OCI-LY7 (cell line): ENCODE measurements around the gene MYOZ1. TPM values are rescaled to one million over a fixed set of nuclear protein-coding genes. Genes with fewer than 3 reads are reported as not detected.
A peak's percentile ranks its signal among the peaks of the same experiment; 100 is the strongest.

ENCODE experiments used
- BruUV-seq: library from RNA; stranded (reverse); fragments of 400-500 nt; replicated peaks from 2 replicates; lab custom pipeline; 2021; lab: Mats Ljungman, UMichigan
- CTCF ChIA-PET: fragments of 300-600 bp; sonication (Branson Sonifier 250); formaldehyde crosslinking; loops from one replicate; lab custom pipeline; 2022; ENCODE audit warnings: antibody characterized with exemption; ENCODE audit not compliant: unreplicated experiment; lab: Charles Lee
- POLR2A ChIA-PET: fragments of 300-600 bp; sonication (Branson Sonifier 250); formaldehyde crosslinking; loops from one replicate; lab custom pipeline; 2022; ENCODE audit warnings: antibody characterized with exemption; lab: Charles Lee
- DNase-seq: peaks from one replicate; pipeline ENCODE4 v3.0.0-alpha.2; 2015; ENCODE audit warnings: low spot score
- H2AFZ ChIP-seq: fragments of 200-600 bp; sonication (generic), shearing (Covaris generic); 2 replicates; pipeline ENCODE4 v1.6.1; 2014; ENCODE audit warnings: mild to moderate bottlenecking, antibody characterized with exemption, low read length, moderate library complexity
- H3K27ac ChIP-seq: fragments of 200-600 bp; sonication (generic); 2 replicates; pipeline ENCODE4 v1.5.1; 2014; ENCODE audit warnings: mixed run types, low read depth, mild to moderate bottlenecking, moderate library complexity, low read length, inconsistent platforms; ENCODE audit not compliant: poor library complexity, severe bottlenecking
- H3K36me3 ChIP-seq: fragments of 200-600 bp; sonication (generic); 2 replicates; pipeline ENCODE4 v1.6.1; 2014; ENCODE audit warnings: mild to moderate bottlenecking, antibody characterized with exemption, low read length, moderate library complexity, mixed read lengths; ENCODE audit not compliant: insufficient read depth
- H3K4me1 ChIP-seq: fragments of 200-600 bp; sonication (generic); 2 replicates; pipeline ENCODE4 v1.5.1; 2014; ENCODE audit warnings: mild to moderate bottlenecking, low read length; ENCODE audit not compliant: insufficient read depth, poor library complexity, severe bottlenecking
- H3K4me2 ChIP-seq: fragments of 200-600 bp; sonication (generic); 2 replicates; pipeline ENCODE4 v1.6.1; 2014; ENCODE audit warnings: mild to moderate bottlenecking, low read length
- H3K4me3 ChIP-seq: fragments of 200-600 bp; sonication (generic); 2 replicates; pipeline ENCODE4 v1.5.1; 2014; ENCODE audit warnings: mild to moderate bottlenecking, low read depth, low read length; ENCODE audit not compliant: poor library complexity, severe bottlenecking
- H3K79me2 ChIP-seq: fragments of 200-600 bp; sonication (generic); 2 replicates; pipeline ENCODE4 v1.6.1; 2016; ENCODE audit warnings: low read depth, mild to moderate bottlenecking, low read length, moderate library complexity, mixed read lengths; ENCODE audit not compliant: insufficient read depth
- H3K9me2 ChIP-seq: fragments of 200-600 bp; sonication (generic); 2 replicates; pipeline ENCODE4 v1.6.1; 2016; ENCODE audit warnings: mild to moderate bottlenecking, low read length, mixed read lengths; ENCODE audit not compliant: insufficient read depth
- H3K9me3 ChIP-seq: fragments of 200-600 bp; sonication (generic); 2 replicates; pipeline ENCODE4 v1.6.1; 2014; ENCODE audit warnings: mild to moderate bottlenecking, mixed run types, low read length, mixed read lengths
- H4K20me1 ChIP-seq: fragments of 200-600 bp; sonication (generic); 2 replicates; pipeline ENCODE4 v1.6.1; 2014; ENCODE audit warnings: mild to moderate bottlenecking, antibody characterized with exemption, low read length, moderate library complexity, mixed read lengths; ENCODE audit not compliant: insufficient read depth
- EZH2phosphoT487 ChIP-seq: fragments of 200-600 bp; sonication (generic); IDR thresholded peaks from 2 replicates; pipeline ENCODE4 v1.6.1; 2018; ENCODE audit warnings: low read depth, borderline replicate concordance, mild to moderate bottlenecking, mixed run types, antibody characterized with exemption, low read length, moderate library complexity, mixed read lengths
- intact Hi-C: fragments of 100-400 bp; cut with micrococcal nuclease; formaldehyde crosslinking; loops from one replicate; pipeline ENCODE4 v1.10.0; 2022; ENCODE audit not compliant: unreplicated experiment
- total RNA-seq, 2 experiments: library from RNA; depleted of rRNA in 1 of 2; stranded (reverse); fragments of >200 nt in 1 of 2; shearing (Covaris generic) in 1 of 2; gene quantifications; 2 replicates each; pipeline ENCODE4 v1.2.3, GENCODE V29; 2014 to 2022
- TF ChIP-seq, protein P1 (sequence below): fragments of 200-600 bp; sonication (generic); conservative IDR thresholded peaks from 2 replicates; pipeline ENCODE4 v1.5.1; 2014; ENCODE audit warnings: mild to moderate bottlenecking, antibody characterized with exemption, low read length, moderate library complexity, mixed read lengths

Gene MYOZ1
- total RNA-seq, 2 experiments from 2014 or later = not detected

DNA sequence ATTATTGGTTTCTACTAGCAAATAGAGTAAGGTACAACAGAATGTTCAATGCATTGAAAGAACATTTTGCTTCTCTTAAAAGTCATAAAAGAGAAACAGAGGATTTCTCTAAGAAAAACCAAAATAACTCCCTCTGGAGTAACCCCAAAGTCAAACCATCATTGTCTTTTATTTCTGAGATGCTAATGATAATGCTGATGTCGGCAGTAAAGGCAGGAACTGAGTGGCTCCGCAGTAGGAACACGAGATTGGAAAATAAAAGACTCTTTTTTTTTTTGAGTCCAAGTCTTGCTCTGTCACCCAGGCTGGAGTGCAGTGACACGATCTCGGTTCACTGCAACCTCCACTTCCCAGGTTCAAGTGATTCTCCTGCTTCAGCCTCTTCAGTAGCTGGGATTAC, 47.5 kb downstream of the MYOZ1 start:
- no peak overlapping the region for H3K27ac ChIP-seq
- no peaks in the 10 kb centered on the region for H3K9me3 ChIP-seq
- no peak overlapping the region for H3K4me3 ChIP-seq
- no peaks in the 10 kb centered on the region for H4K20me1 ChIP-seq
- H3K4me1 ChIP-seq = peaks cover 17% of the 10 kb centered on the region
- no peak overlapping the region for H3K4me2 ChIP-seq
- H3K36me3 ChIP-seq = no peaks in the 10 kb centered on the region
- POLR2A ChIA-PET = interaction anchor here (0.6 kb wide), 1 partner anchor 17 kb away, joined by 4 read pairs; no protein-coding TSS in a partner anchor
- CTCF ChIA-PET = no interaction called here
- intact Hi-C loops = no loop called here
- no peaks in the 10 kb centered on the region for H3K79me2 ChIP-seq
- TF ChIP-seq, protein P1, sequence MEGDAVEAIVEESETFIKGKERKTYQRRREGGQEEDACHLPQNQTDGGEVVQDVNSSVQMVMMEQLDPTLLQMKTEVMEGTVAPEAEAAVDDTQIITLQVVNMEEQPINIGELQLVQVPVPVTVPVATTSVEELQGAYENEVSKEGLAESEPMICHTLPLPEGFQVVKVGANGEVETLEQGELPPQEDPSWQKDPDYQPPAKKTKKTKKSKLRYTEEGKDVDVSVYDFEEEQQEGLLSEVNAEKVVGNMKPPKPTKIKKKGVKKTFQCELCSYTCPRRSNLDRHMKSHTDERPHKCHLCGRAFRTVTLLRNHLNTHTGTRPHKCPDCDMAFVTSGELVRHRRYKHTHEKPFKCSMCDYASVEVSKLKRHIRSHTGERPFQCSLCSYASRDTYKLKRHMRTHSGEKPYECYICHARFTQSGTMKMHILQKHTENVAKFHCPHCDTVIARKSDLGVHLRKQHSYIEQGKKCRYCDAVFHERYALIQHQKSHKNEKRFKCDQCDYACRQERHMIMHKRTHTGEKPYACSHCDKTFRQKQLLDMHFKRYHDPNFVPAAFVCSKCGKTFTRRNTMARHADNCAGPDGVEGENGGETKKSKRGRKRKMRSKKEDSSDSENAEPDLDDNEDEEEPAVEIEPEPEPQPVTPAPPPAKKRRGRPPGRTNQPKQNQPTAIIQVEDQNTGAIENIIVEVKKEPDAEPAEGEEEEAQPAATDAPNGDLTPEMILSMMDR = no peak
- no peak for TF ChIP-seq EZH2phosphoT487
- no peak for DNase-seq
- H3K9me2 ChIP-seq = no peaks in the 10 kb centered on the region
- no TSS peak for BruUV-seq
- no peak overlapping the region for H2AFZ ChIP-seq

DNA sequence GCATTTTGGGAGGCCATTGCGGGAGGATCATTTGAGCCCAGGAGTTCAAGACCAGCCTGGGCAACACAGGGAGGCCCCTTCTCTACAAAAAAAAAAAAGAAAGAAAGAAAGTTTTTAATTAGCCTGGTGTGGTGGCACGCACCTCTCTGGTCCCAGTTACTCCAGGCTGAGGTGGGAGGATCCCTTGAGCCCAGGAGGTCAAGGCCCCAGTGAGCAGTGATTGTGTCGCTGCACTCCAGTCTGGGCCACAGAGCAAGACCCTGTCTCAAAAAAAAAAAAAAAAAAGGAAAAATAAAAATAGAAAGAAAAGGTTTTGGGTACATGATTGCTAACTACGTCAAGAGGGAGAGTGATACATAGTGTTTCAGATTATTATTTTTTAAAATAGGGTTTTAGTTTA, 48.2 kb downstream of the MYOZ1 start:
- CTCF ChIA-PET = no interaction called here
- Histone ChIP-seq H3K36me3 (no peaks in the 10 kb centered on the region), H3K27ac (no peak overlapping the region), H3K4me2 (no peak overlapping the region), H3K4me3 (no peak overlapping the region), H3K9me3 (no peaks in the 10 kb centered on the region), H4K20me1 (no peaks in the 10 kb centered on the region), H3K9me2 (no peaks in the 10 kb centered on the region), H3K79me2 (no peaks in the 10 kb centered on the region), H2AFZ (no peak overlapping the region), H3K4me1 (peaks cover 17% of the 10 kb centered on the region)
- no TSS peak for BruUV-seq
- POLR2A ChIA-PET = interaction anchor here (0.6 kb wide), 1 partner anchor 75 kb away, joined by 3 read pairs; no protein-coding TSS in a partner anchor
- intact Hi-C loops = no loop called here
- TF ChIP-seq, protein P1 = no peak
- TF ChIP-seq EZH2phosphoT487 = no peak
- DNase-seq = no peak

DNA sequence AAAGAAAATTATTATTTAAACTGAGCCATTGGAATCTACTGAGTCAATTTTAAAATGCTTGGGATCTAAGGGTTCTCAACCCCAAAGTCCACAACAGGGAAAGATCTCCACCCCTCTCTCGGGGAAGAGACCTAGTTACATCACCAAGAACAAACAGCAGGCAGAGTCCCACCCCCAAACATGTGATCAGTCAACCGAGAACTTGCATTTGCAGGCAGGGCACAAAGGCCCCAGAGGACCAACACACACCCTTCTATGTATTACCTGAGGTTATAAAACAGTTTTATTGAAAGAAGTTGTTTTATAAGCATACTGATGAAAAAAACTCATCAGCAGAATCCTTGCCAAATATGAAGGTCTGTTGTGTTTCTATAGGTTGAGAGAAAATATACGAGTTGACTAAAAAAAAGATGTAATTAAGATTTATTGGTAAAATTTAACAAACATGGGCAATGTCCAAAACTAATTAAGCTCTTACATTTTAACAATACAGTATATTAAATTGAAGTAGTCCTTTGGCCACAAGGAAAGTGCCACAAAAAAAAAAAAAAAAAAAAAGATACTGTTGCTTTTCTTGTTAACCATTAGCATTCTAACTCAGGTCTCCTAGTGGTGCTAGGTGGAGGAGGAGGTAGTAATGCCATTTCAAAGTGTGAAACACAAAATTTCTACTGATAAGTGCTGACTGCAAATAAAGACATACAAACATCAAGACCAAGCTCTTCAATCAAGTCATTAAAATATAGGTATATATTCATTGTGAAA, 49.2 kb downstream of the MYOZ1 start:
- Histone ChIP-seq H3K9me3 (no peaks in the 10 kb centered on the region), H3K9me2 (no peaks in the 10 kb centered on the region), H4K20me1 (no peaks in the 10 kb centered on the region), H3K27ac (no peak overlapping the region), H3K36me3 (no peaks in the 10 kb centered on the region), H3K79me2 (no peaks in the 10 kb centered on the region), H3K4me3 (peak overlapping the region; percentile 12), H2AFZ (peak overlapping the region; percentile 21; the same call in 1 of the 2 replicates), H3K4me1 (peaks cover 17% of the 10 kb centered on the region), H3K4me2 (peak overlapping the region; percentile 44)
- intact Hi-C loops = no loop called here
- peak; percentile 69 for DNase-seq
- TF ChIP-seq, protein P1 = no peak
- TF ChIP-seq EZH2phosphoT487 = no peak
- CTCF ChIA-PET = no interaction called here
- BruUV-seq = no TSS peak
- POLR2A ChIA-PET = interaction anchor here (0.6 to 1.6 kb wide), 4 partner anchors 20 to 237 kb away, joined by 3 to 8 read pairs (median 6); no protein-coding TSS in a partner anchor
